GM12892 (cell line): ENCODE measurements around the gene PAX9.

Experiments
- DNase-seq: peaks from one replicate; pipeline ENCODE4 v3.0.0; 2011; ENCODE audit not compliant: insufficient read length
- FAIRE-seq: peaks from 2 replicates; lab custom pipeline; 2011; peaks lifted over from hg19 to GRCh38; lab: Jason Lieb, UNC
- POLR2A ChIP-seq: IDR thresholded peaks from 2 replicates; pipeline ENCODE4 v1.6.1; 2011; ENCODE audit warnings: low read depth, low read length, control low read depth
- POLR2AphosphoS5 ChIP-seq: IDR thresholded peaks from 2 replicates; pipeline ENCODE4 v1.6.1; 2011; ENCODE audit warnings: low read depth, low read length, control low read depth
- TAF1 ChIP-seq: IDR thresholded peaks from 2 replicates; pipeline ENCODE4 v1.6.1; 2011; ENCODE audit warnings: low read depth, mild to moderate bottlenecking, control low read depth, low read length, borderline replicate concordance

The PAX9 gene

DNA sequence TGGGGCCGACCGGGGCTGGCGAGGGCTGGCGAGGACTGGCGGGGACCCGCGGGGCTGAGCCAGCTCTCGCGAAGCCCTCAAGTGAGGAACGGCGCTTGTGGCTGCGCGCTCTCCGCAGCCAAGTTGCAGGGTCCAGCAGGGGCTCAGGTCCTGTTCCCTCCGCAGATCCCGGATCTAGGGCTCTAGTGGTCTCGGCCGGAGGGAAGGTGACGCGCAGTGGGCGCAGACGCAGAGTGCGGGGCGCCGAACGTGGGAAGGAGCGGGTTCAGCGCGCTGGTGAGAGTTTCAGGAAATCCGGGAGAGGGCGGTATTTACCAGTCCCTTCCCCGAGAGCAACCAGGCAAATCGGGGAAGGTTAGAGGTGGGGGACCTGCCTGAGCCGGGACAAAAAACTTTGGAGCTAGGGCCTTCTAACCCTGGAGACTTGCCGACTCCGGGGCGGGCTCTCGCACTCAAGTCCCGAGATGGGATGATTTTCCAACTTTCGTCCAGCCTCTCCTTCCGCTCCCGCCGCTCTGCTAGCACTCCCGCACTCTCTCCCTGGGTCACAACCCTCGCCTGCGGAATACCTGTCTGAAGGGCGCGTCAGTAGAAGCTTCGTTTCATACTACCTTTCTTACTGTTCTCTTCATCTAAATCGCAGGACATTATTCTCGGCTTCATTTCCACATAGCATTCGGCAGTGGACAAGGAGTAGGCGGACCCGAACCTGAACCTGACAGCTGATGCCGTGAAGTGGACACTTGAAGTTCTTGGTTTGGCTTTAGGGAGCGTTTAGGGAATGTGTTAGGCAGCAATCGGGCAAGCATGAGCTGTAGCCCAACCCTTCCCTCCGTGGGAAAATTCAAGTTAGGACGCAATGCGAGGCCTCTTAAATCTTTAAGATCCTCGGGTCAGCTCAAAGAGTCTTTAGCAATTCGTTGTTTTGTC lies 13.6 kb upstream of the PAX9 start:
- no peak for DNase-seq
- no peak for FAIRE-seq
- TF ChIP-seq POLR2AphosphoS5 (no peak), TAF1 (no peak), POLR2A (no peak)

- FAIRE-seq (no peak), DNase-seq (no peak)
- TF ChIP-seq POLR2AphosphoS5 = no peak
- TF ChIP-seq POLR2A = no peak
- TF ChIP-seq TAF1 = no peak
Measured at GRCh38 chr14:36649872-36650650, 11.6 kb upstream of the PAX9 start.

DNA sequence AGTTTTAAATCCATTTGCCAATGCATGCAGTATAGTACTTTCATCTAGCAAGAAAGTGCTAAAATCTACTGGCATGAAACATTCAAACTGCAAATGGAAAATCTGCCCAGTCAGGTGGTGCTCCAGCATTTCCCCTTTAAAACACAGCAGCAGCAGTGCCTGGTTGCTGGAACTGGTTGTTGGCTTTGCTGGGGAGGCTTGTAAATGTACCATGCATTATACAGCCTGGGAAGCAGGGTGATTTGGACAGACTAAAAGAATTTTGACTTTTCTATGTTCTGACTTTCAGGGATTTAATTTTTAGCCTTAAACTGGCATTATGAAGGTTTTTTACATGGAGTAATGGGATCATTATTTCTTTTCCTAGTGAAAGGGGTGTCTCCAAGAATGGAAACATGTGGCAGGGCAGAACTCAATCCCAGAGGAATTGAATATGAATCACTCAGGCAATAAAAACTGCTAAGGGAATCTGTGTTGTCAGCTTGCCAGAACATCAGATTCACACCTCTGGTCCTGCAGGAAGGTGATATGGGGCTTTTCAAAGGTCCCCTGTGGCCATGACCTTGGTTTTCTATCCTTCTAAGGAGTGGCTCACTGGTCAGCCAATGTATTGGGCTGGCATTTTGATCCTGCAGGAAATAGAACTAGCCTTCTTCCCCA lies 9.0 kb upstream of the PAX9 start:
- no peak for TF ChIP-seq POLR2A
- TF ChIP-seq POLR2AphosphoS5 = no peak
- TF ChIP-seq TAF1 = no peak
- DNase-seq = no peak
- FAIRE-seq = no peak

DNA sequence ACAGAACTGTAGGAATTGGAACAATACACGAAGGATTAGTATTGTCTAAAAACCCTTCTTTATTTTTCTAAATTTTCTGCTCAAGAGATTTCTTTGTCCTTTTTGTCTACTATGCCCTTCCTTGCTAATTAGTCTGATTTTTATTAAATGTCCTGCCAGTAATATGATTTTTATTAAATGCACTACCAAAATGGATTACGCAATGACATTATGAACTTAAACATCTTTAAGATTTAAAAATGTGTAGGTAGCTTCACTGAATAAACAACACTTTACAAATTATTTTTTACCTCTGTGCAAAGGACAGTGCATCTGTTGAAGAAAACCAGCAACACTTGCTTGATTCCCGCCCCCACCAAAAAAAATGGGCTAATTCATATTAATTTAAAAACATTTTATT lies 8.2 kb upstream of the PAX9 start:
- no peak for FAIRE-seq
- TF ChIP-seq POLR2AphosphoS5 (no peak), POLR2A (no peak), TAF1 (no peak)
- DNase-seq = no peak

- FAIRE-seq = no peak
- TF ChIP-seq TAF1 = no peak
- TF ChIP-seq POLR2AphosphoS5 = no peak
- no peak for TF ChIP-seq POLR2A
Measured at GRCh38 chr14:36653962-36654793, 7.5 kb upstream of the PAX9 start.

DNA sequence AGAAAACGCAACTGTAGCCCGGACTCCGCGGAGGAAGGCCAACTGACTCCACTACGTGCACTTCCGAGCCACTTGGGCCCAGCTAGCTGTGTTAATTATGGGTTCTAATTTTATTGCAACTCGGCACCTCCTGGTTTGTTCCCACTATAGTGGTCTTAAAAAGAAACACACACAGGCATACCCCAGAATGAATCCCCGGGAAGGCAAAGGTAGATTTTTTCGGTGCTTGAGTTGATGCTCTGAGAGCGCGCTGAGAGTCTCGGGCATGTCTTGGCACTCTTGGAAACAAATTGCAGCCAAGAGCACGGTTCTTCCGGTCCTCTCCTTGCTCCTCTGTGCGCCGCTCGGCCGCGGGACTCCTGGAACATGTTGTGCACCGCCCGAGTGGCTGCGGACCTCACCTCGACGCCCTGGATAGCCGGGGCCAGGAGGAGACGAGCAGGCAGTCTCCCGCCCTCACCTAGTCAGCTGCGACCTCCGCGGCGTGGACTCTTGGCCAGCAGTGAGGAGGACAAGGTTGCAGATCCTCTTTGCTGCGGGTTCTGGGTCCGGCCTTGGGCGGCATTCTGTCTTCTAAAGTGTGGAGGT lies 6.8 kb upstream of the PAX9 start:
- no peak for DNase-seq
- no peak for FAIRE-seq
- no peak for TF ChIP-seq POLR2A
- no peak for TF ChIP-seq POLR2AphosphoS5
- TF ChIP-seq TAF1 = no peak

More at GRCh38 chr14:36653962-36654793, 7.5 kb upstream of the PAX9 start:
- no peak for DNase-seq

GRCh38 chr14:36655571-36655962 lies 6.1 kb upstream of the PAX9 start:
- TF ChIP-seq POLR2AphosphoS5 (no peak), POLR2A (no peak), TAF1 (no peak)
- no peak for DNase-seq

GRCh38 chr14:36655963-36656686 lies 5.5 kb upstream of the PAX9 start:
- no peak for FAIRE-seq
- no peak for DNase-seq
- TF ChIP-seq POLR2A = no peak
- no peak for TF ChIP-seq TAF1
- TF ChIP-seq POLR2AphosphoS5 = no peak

More at GRCh38 chr14:36655571-36655962, 6.1 kb upstream of the PAX9 start:
- no peak for FAIRE-seq

- TF ChIP-seq POLR2A (no peak), POLR2AphosphoS5 (no peak), TAF1 (no peak)
- DNase-seq (no peak), FAIRE-seq (no peak)
Measured at GRCh38 chr14:36656687-36657398, 4.8 kb upstream of the PAX9 start.
